T-cell (primary cell): ENCODE measurements around the gene USP5. TPM values are rescaled to one million over a fixed set of nuclear protein-coding genes. Genes with fewer than 3 reads are reported as not detected.
"Not testable (repeated sequence)": the region's sequence is repeated elsewhere in the genome, so short reads cannot be mapped to it uniquely, and the experiment has no call there.

ENCODE experiments used
- ATAC-seq, 4 experiments: fragments of 200-7000 bp in 3 of 4; fragments of 150-1000 bp in 1 of 4; cut with Tn5 transposase; replicated peaks in 1 of 4; 1 replicate in 3 of 4; 2 replicates in 1 of 4; pipeline ENCODE4 v1.10.0; 2021; ENCODE audit warnings: moderate library complexity in 3 of 4, mild to moderate bottlenecking in 2 of 4, moderate number of reproducible peaks in 1 of 4
- CTCF ChIA-PET, 2 donors: fragments of 300-600 bp; sonication (Branson Sonifier 250); formaldehyde crosslinking; loops; one replicate each; lab custom pipeline; 2022; ENCODE audit warnings: antibody characterized with exemption in 2 of 2; lab: Charles Lee
- POLR2A ChIA-PET, 2 donors: fragments of 300-600 bp; sonication (Branson Sonifier 250); formaldehyde crosslinking; loops; one replicate each; lab custom pipeline; 2022; ENCODE audit warnings: antibody characterized with exemption in 2 of 2; lab: Charles Lee
- DNase-seq, 35 experiments: peaks; one replicate each; pipeline versions ENCODE4 v3.0.0 to v3.0.0-alpha.2; 2013 to 2023
- H3K27ac ChIP-seq: one replicate; pipeline ENCODE4 v1.5.1; 2013; ENCODE audit warnings: low read length
- H3K27me3 ChIP-seq, 2 experiments: replicated peaks in 1 of 2; 1 replicate in 1 of 2; 2 replicates in 1 of 2; pipeline versions ENCODE4 v1.6.1 to v1.7.0; 2013; ENCODE audit warnings: low read length in 1 of 2, mixed read lengths in 1 of 2; ENCODE audit not compliant: control insufficient read depth in 2 of 2, insufficient read depth in 2 of 2; ENCODE audit errors: extremely low read depth in 1 of 2
- H3K36me3 ChIP-seq, 2 donors: 1 replicate in 1 of 2; 2 replicates in 1 of 2; pipeline versions ENCODE4 v1.6.1 to v1.7.0; 2013; ENCODE audit warnings: low read length in 1 of 2; ENCODE audit not compliant: control insufficient read depth in 2 of 2, insufficient read depth in 1 of 2; ENCODE audit errors: extremely low read depth in 1 of 2
- H3K4me1 ChIP-seq, 2 experiments: 1 replicate in 1 of 2; 2 replicates in 1 of 2; pipeline versions ENCODE4 v1.6.1 to v1.7.0; 2013; ENCODE audit warnings: low read length in 2 of 2, mixed read lengths in 1 of 2; ENCODE audit not compliant: insufficient read depth in 2 of 2, control insufficient read depth in 1 of 2; ENCODE audit errors: extremely low read depth in 1 of 2
- H3K4me3 ChIP-seq, 2 donors: 1 replicate in 1 of 2; 2 replicates in 1 of 2; pipeline versions ENCODE4 v1.5.1 to v1.7.0; 2013; ENCODE audit warnings: mild to moderate bottlenecking in 2 of 2, low read length in 1 of 2, moderate library complexity in 1 of 2; ENCODE audit not compliant: control insufficient read depth in 1 of 2; ENCODE audit errors: extremely low read depth in 1 of 2
- H3K9me3 ChIP-seq: 2 replicates; pipeline ENCODE4 v1.7.0; 2013
- H3K27ac Mint-ChIP-seq, 2 donors: one replicate each; pipeline ENCODE4 v1.8.0; 2020 to 2021; ENCODE audit warnings: mild to moderate bottlenecking in 2 of 2, mixed read lengths in 2 of 2
- H3K27me3 Mint-ChIP-seq, 2 donors: one replicate each; pipeline ENCODE4 v1.8.0; 2021 to 2022; ENCODE audit warnings: mixed read lengths in 2 of 2
- H3K36me3 Mint-ChIP-seq: one replicate; pipeline ENCODE4 v1.8.0; 2021; ENCODE audit warnings: mixed read lengths
- H3K4me1 Mint-ChIP-seq, 3 donors: one replicate each; pipeline ENCODE4 v1.8.0; 2020 to 2022; ENCODE audit warnings: mixed read lengths in 3 of 3, mild to moderate bottlenecking in 1 of 3
- H3K4me3 Mint-ChIP-seq, 3 donors: one replicate each; pipeline ENCODE4 v1.8.0; 2020 to 2022; ENCODE audit warnings: mild to moderate bottlenecking in 3 of 3, mixed read lengths in 3 of 3, moderate library complexity in 3 of 3
- H3K9me3 Mint-ChIP-seq, 3 donors: one replicate each; pipeline ENCODE4 v1.8.0; 2020 to 2022; ENCODE audit warnings: mixed read lengths in 3 of 3
- WGBS: methylation state at CpG from one replicate; pipeline ENCODE4 v1.1.5; 2013; ENCODE audit warnings: missing lambda C conversion rate; ENCODE audit not compliant: insufficient coverage; 5-methylcytosine and 5-hydroxymethylcytosine counted together
- total RNA-seq, 35 experiments: library from RNA in 6 of 35; stranded (reverse) in 6 of 35; fragments of 120-200 nt in 1 of 35; gene quantifications; one replicate each; pipeline versions ENCODE4 v1.2.1 to v1.2.4 and lab custom pipeline; 2013 to 2026

The USP5 gene
- total RNA-seq, 5 donors from 2014 or later (not counting 1 experiment from before 2014, with no cell fraction given), result 64.2 to 95.8 (median 85.8) TPM

DNA sequence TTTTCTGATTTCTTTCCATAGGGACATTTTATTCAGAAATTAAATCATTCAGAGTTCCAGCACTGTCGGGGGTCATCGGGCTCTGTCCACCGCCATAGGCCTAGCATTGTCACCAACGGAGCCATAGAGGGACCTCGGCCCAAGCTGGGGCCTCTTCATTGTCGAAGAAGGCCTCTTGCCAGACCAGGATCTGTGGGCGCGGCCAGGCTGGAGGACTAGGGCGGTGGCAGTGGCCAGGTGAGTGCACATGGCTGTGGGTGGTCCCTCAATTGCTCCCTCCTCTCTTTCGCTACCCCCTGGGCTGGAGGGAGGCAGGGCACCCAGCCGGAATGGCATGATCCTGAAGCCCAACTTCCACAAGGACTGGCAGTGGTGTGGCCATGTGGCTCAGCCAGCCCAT lies 31.7 kb downstream of the USP5 start:
- DNase-seq (no peak), ATAC-seq (no peak)
- Histone ChIP-seq H3K9me3 (no peaks in the 10 kb centered on the region), H3K4me3 (no peak overlapping the region), H3K36me3 (peaks cover 4 to 10% of the 10 kb centered on the region in 2 donors), H3K27me3 (no peaks in the 10 kb centered on the region), H3K27ac (no peak overlapping the region), H3K4me1 (no peaks in the 10 kb centered on the region)
- CTCF ChIA-PET, result no interaction called here
- Mint-ChIP-seq H3K4me3 (no peak overlapping the region), H3K36me3 (peaks cover 3% of the 10 kb centered on the region), H3K27ac (no peak overlapping the region), H3K4me1 (no peaks in the 10 kb centered on the region), H3K9me3 (no peaks in the 10 kb centered on the region), H3K27me3 (no peaks in the 10 kb centered on the region)
- WGBS, result 100% methylated on average over 10 of the region's 11 CpGs
- POLR2A ChIA-PET, result no interaction called here

DNA sequence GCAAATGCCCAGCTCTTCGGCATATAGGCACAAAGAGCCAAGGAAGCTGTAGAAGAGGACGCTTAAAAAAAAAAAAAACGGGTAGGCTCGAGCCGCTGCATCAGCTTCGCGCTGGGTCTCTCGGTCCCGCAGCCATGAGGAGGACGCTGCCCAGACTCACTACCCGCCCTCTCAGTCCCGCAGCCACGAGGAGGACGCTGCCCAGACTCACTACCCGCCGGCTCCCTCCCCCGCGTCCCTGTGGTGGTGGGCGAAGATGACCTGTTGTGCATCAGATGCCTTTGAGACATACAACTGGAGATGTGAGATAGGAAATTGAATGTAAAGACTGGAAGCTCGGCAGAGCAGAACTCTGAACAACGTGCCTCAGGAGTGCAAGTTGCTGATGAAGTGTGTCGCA lies 32.6 kb downstream of the USP5 start:
- peaks cover 4 to 10% of the 10 kb centered on the region in 2 donors for H3K36me3 ChIP-seq
- Mint-ChIP-seq H3K27me3 (no peaks in the 10 kb centered on the region), H3K4me3 (no peak overlapping the region), H3K27ac (no peak overlapping the region), H3K36me3 (peaks cover 3% of the 10 kb centered on the region), H3K4me1 (no peaks in the 10 kb centered on the region), H3K9me3 (no peaks in the 10 kb centered on the region)
- POLR2A ChIA-PET, result no interaction called here
- no peak overlapping the region for H3K4me3 ChIP-seq
- H3K27me3 ChIP-seq, result no peaks in the 10 kb centered on the region
- H3K4me1 ChIP-seq, result no peaks in the 10 kb centered on the region
- ATAC-seq (no peak), DNase-seq (no peak)
- H3K9me3 ChIP-seq, result no peaks in the 10 kb centered on the region
- no peak overlapping the region for H3K27ac ChIP-seq
- 97% methylated on average over 16 of the region's 22 CpGs for WGBS
- CTCF ChIA-PET, result interaction anchor here in 1 of 2 donors (0.7 to 0.9 kb wide), 2 partner anchors 53 to 229 kb away, joined by 3 read pairs; no protein-coding TSS in a partner anchor

DNA sequence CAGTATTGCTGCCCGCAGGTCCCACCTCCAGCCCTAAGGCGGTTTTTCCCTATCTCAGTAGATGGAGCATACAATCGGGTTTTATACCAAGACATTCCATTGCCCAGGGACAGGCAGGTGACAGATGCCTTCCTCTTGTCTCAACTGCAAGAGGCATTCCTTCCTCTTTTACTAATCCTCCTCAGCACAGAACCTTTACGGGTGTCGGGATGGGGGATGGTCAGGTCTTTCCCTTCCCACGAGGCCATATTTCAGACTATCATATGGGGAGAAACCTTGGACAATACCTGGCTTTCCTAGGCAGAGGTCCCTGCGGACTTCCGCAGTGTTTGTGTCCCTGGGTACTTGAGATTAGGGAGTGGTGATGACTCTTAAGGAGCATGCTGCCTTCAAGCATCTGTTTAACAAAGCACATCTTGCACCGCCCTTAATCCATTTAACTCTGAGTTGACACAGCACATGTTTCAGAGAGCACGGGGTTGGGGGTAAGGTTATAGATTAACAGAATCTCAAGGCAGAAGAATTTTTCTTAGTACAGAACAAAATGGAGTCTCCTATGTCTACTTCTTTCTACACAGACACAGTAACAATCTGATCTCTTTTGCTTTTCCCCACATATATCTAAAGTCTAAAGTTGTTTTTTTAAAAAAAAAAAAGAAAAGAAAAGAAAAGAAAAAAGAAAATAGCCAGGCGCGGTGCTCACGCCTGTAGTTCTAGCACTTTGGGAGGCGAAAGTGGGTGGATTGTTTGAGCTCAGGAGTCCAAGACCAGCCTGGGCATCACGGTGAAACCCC lies 34.5 kb downstream of the USP5 start:
- not testable (repeated sequence) for H3K36me3 ChIP-seq, H3K9me3 Mint-ChIP-seq, H3K4me3 Mint-ChIP-seq, ATAC-seq, H3K27me3 Mint-ChIP-seq, H3K27ac Mint-ChIP-seq, DNase-seq, H3K27ac ChIP-seq, H3K9me3 ChIP-seq, H3K4me3 ChIP-seq, H3K4me1 ChIP-seq, H3K27me3 ChIP-seq, H3K36me3 Mint-ChIP-seq
- POLR2A ChIA-PET, result interaction anchor here in 1 of 2 donors (0.8 kb wide), 1 partner anchor 813 kb away, joined by 4 read pairs; no protein-coding TSS in a partner anchor
- WGBS, result no CpG with 5 or more reads among the region's 15 CpGs
- CTCF ChIA-PET, result interaction anchor here (0.6 to 0.7 kb wide), 2 partner anchors 134 to 210 kb away, joined by 3 to 4 read pairs; no protein-coding TSS in a partner anchor
- H3K4me1 Mint-ChIP-seq, result peaks cover 8 to 10% (median 10%) of the 10 kb centered on the region in 3 donors

DNA sequence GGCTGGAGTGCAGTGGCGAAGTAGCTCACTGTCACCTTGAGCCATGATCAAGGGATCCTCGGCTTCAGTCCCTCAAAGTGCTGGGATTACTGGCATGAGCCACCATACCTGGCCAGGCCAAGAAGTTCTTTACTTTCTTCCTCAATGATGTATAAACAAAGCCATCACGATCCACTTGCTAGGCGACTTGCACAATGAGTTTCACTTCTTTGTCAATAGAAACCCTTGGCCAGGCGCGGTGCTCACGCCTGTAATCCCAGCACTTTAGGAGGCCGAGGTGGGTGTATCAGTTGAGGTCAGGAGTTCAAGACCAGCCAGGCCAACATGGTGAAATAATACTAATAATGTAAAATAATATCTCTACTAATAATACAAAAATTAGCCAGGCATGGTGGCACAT lies 35.5 kb downstream of the USP5 start:
- ChIA-PET CTCF (interaction anchor here in 1 of 2 donors (0.6 kb wide), 1 partner anchor 209 kb away, joined by 4 read pairs; no protein-coding TSS in a partner anchor), POLR2A (interaction anchor here in 1 of 2 donors (0.7 kb wide), 1 partner anchor 17 kb away, joined by 3 read pairs; no protein-coding TSS in a partner anchor)
- Histone ChIP-seq H3K27ac (no peak overlapping the region), H3K4me1 (peaks cover 3 to 16% of the 10 kb centered on the region in 2 experiments), H3K27me3 (no peaks in the 10 kb centered on the region), H3K4me3 (no peak overlapping the region), H3K36me3 (peaks cover 4 to 10% of the 10 kb centered on the region in 2 donors), H3K9me3 (no peaks in the 10 kb centered on the region)
- Mint-ChIP-seq H3K27ac (no peak overlapping the region), H3K27me3 (no peaks in the 10 kb centered on the region), H3K9me3 (no peaks in the 10 kb centered on the region), H3K36me3 (peaks cover 3% of the 10 kb centered on the region), H3K4me3 (no peak overlapping the region), H3K4me1 (peaks cover 13% of the 10 kb centered on the region in 3 donors)
- DNase-seq (no peak), ATAC-seq (no peak)
- WGBS, result 96% methylated on average over 4 of the region's 8 CpGs

DNA sequence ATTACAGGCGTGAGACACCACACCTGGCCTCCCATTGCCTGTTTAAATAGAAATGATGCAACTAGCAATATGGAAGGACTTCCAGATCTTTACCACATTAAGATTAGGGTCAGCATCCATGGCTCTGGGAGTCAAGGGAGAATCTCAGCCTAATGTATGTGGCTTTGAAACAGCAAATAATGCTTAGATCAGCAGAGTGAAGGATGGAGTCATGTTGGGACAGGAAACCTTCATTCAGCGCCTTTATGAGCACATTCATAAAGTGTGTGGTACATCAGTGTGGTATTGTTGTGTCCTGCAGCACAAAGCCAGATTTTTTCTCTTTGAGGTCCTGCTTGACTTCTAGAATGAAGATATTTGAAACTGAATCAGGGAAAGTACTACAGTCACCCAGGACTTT lies 36.4 kb downstream of the USP5 start:
- Mint-ChIP-seq H3K9me3 (no peaks in the 10 kb centered on the region), H3K4me1 (peaks cover 13 to 15% (median 13%) of the 10 kb centered on the region in 3 donors), H3K27ac (no peak overlapping the region), H3K4me3 (no peak overlapping the region), H3K27me3 (no peaks in the 10 kb centered on the region), H3K36me3 (peaks cover 3% of the 10 kb centered on the region)
- Histone ChIP-seq H3K36me3 (peaks cover 4 to 10% of the 10 kb centered on the region in 2 donors), H3K4me1 (peaks cover 3 to 16% of the 10 kb centered on the region in 2 experiments), H3K27ac (no peak overlapping the region), H3K9me3 (no peaks in the 10 kb centered on the region), H3K27me3 (no peaks in the 10 kb centered on the region), H3K4me3 (no peak overlapping the region)
- ChIA-PET CTCF (no interaction called here), POLR2A (no interaction called here)
- 90% methylated on average over 2 of the region's 2 CpGs for WGBS
- DNase-seq, result no peak
- no peak for ATAC-seq

DNA sequence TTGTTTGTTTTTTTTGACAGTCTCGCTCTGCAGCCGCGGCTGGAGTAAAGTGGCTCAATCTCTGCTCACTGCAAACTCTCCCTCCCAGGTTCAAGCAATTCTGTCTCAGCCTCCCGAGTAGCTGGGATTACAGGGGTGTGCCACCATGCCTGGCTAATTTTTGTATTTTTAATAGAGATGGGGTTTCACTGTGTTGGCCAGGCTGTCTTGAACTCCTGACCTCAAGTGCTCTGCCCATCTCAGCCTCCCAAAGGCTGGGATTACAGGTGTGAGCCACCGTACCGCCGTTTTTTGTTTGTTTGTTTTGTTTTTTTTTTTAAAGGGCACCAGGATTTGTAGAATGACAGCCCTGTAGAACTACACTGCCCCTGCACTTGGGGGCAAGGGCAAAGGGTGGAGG lies 36.8 kb downstream of the USP5 start:
- WGBS, result no CpG with 5 or more reads among the region's 7 CpGs
- H3K27me3 Mint-ChIP-seq, H3K36me3 ChIP-seq, ATAC-seq, DNase-seq, H3K9me3 Mint-ChIP-seq, CTCF ChIA-PET, H3K4me3 Mint-ChIP-seq, H3K36me3 Mint-ChIP-seq, H3K4me3 ChIP-seq, H3K27me3 ChIP-seq, H3K27ac Mint-ChIP-seq, H3K9me3 ChIP-seq, POLR2A ChIA-PET, H3K27ac ChIP-seq: not testable (repeated sequence)
- H3K4me1 ChIP-seq, result peaks cover 3 to 16% of the 10 kb centered on the region in 2 experiments
- peaks cover 13 to 15% (median 13%) of the 10 kb centered on the region in 3 donors for H3K4me1 Mint-ChIP-seq
